Fibroblast of pulmonary artery (primary cell): ENCODE data around the gene ABCC10.
"Not testable (repeated sequence)": the region's sequence is repeated elsewhere in the genome, so short reads cannot be mapped to it uniquely, and the experiment has no call there.

ENCODE experiments used
- DNase-seq: peaks from one replicate; pipeline ENCODE4 v3.0.0-alpha.2; 2010; ENCODE audit warnings: low read depth
- H3K4me3 ChIP-seq: replicated peaks from 2 replicates; pipeline ENCODE4 v1.5.1; 2011; ENCODE audit warnings: low read depth, mild to moderate bottlenecking, control low read depth, low read length, moderate library complexity
- CTCF ChIP-seq: IDR thresholded peaks from 2 replicates; pipeline ENCODE4 v1.5.1; 2011; ENCODE audit warnings: mild to moderate bottlenecking, control low read depth, low read length, inconsistent platforms; ENCODE audit errors: missing control alignments

ABCC10 gene

GRCh38 chr6:43453831-43454230 lies 26.5 kb downstream of the ABCC10 start:
- no peak for DNase-seq
- H3K4me3 ChIP-seq, result no peak overlapping the region
- no peak for TF ChIP-seq CTCF

- no peak for DNase-seq
- H3K4me3 ChIP-seq, result no peak overlapping the region
- peak; percentile 92 for TF ChIP-seq CTCF
Observed at GRCh38 chr6:43454290-43454695, 27.0 kb downstream of the ABCC10 start.

- peak; percentile 86 for DNase-seq
- H3K4me3 ChIP-seq, result peak overlapping the region; percentile 46
- no peak for TF ChIP-seq CTCF
Observed at GRCh38 chr6:43454696-43455530, 27.6 kb downstream of the ABCC10 start.

GRCh38 chr6:43455531-43456428 lies 28.4 kb downstream of the ABCC10 start, which contains the start of gene DLK2:
Gene DLK2, minus strand, starts transcription at chr6:43455548. Its CDS starts 723 bp downstream, at chr6:43454825.
- H3K4me3 ChIP-seq, result peak within 1 kb of the TSS; percentile 46
- DNase-seq, result no peak
- TF ChIP-seq CTCF, result no peak

- DNase-seq, result no peak
- H3K4me3 ChIP-seq, result no peak overlapping the region
Observed at GRCh38 chr6:43457643-43458042, 30.3 kb downstream of the ABCC10 start.

GRCh38 chr6:43458154-43458553 lies 30.8 kb downstream of the ABCC10 start:
- DNase-seq, H3K4me3 ChIP-seq: not testable (repeated sequence)

More at GRCh38 chr6:43457643-43458042, 30.3 kb downstream of the ABCC10 start:
- TF ChIP-seq CTCF, result no peak

GRCh38 chr6:43459535-43459934 lies 32.2 kb downstream of the ABCC10 start:
- DNase-seq, result no peak
- no peak overlapping the region for H3K4me3 ChIP-seq
- TF ChIP-seq CTCF, result no peak
